DND-41 (cell line): Measurements from ENCODE around the gene LDB2.

ENCODE experiments used
- CTCF ChIP-seq: IDR thresholded peaks from 2 replicates; pipeline ENCODE4 v1.5.1; 2012; ENCODE audit warnings: borderline replicate concordance, low read length, moderate library complexity, mild to moderate bottlenecking; ENCODE audit not compliant: poor library complexity, severe bottlenecking; ENCODE audit errors: extremely low read depth
- EZH2 ChIP-seq: IDR thresholded peaks from 3 replicates; pipeline ENCODE4 v1.6.1; 2012; ENCODE audit warnings: borderline replicate concordance, low read depth, mild to moderate bottlenecking, moderate library complexity, low read length, inconsistent platforms; ENCODE audit not compliant: severe bottlenecking

- TF ChIP-seq EZH2 (no peak), CTCF (no peak)
Measured at GRCh38 chr4:16544869-16545268, 353.6 kb downstream of the LDB2 start.
